HEK293T (cell line): ENCODE data around the gene RALGPS2.
"Not testable (repeated sequence)": the region's sequence is repeated elsewhere in the genome, so short reads cannot be mapped to it uniquely, and the experiment has no call there.

ENCODE experiments used
- CTCF ChIA-PET: fragments of 350-600 bp; formaldehyde crosslinking; extraction: SDS; loops from one replicate; lab custom pipeline; 2021; ENCODE audit warnings: antibody characterized with exemption, inconsistent platforms; lab: Yijun Ruan, JAX
- POLR2A ChIA-PET: fragments of 350-600 bp; formaldehyde crosslinking; extraction: SDS; loops from one replicate; lab custom pipeline; 2020; ENCODE audit warnings: antibody characterized with exemption, inconsistent platforms; lab: Yijun Ruan, JAX
- DNase-seq: peaks from one replicate; pipeline ENCODE4 v3.0.0; 2012; ENCODE audit warnings: mixed read lengths; ENCODE audit errors: extremely low spot score
- ARNT ChIP-seq: fragments of 450-650 bp; IDR thresholded peaks from 2 replicates; pipeline ENCODE4 v1.6.1; 2017; ENCODE audit warnings: mild to moderate bottlenecking
- BHLHE40 ChIP-seq: fragments of 450-650 bp; IDR thresholded peaks from 2 replicates; pipeline ENCODE4 v1.6.1; 2016; ENCODE audit warnings: mild to moderate bottlenecking, moderate library complexity, borderline replicate concordance
- CTBP1 ChIP-seq: fragments of 450-650 bp; IDR thresholded peaks from 2 replicates; pipeline ENCODE4 v1.6.1; 2016; ENCODE audit warnings: borderline replicate concordance
- ELF4 ChIP-seq: fragments of 450-650 bp; IDR thresholded peaks from 2 replicates; pipeline ENCODE4 v1.6.1; 2017; ENCODE audit warnings: antibody characterized with exemption
- FOXA1 ChIP-seq: fragments of 450-650 bp; IDR thresholded peaks from 2 replicates; pipeline ENCODE4 v1.6.1; 2016; ENCODE audit warnings: mild to moderate bottlenecking
- FOXK2 ChIP-seq: fragments of 450-650 bp; IDR thresholded peaks from 2 replicates; pipeline ENCODE4 v1.6.1; 2016; ENCODE audit warnings: mild to moderate bottlenecking
- FOXM1 ChIP-seq: fragments of 450-650 bp; IDR thresholded peaks from 2 replicates; pipeline ENCODE4 v1.6.1; 2017; ENCODE audit warnings: mild to moderate bottlenecking, borderline replicate concordance
- HDGF ChIP-seq: fragments of 450-650 bp; IDR thresholded peaks from 2 replicates; pipeline ENCODE4 v1.6.1; 2017; ENCODE audit warnings: antibody characterized with exemption, borderline replicate concordance
- L3MBTL2 ChIP-seq: fragments of 450-650 bp; conservative IDR thresholded peaks from 2 replicates; pipeline ENCODE4 v1.6.1; 2016; ENCODE audit warnings: mild to moderate bottlenecking
- LEF1 ChIP-seq: fragments of 450-650 bp; IDR thresholded peaks from 2 replicates; pipeline ENCODE4 v1.6.1; 2017; ENCODE audit warnings: mild to moderate bottlenecking, borderline replicate concordance
- NFRKB ChIP-seq: fragments of 450-650 bp; IDR thresholded peaks from 2 replicates; pipeline ENCODE4 v1.6.1; 2016; ENCODE audit warnings: mild to moderate bottlenecking, moderate library complexity
- SP1 ChIP-seq: fragments of 450-650 bp; IDR thresholded peaks from 2 replicates; pipeline ENCODE4 v1.6.1; 2017
- SUZ12 ChIP-seq: fragments of 450-650 bp; IDR thresholded peaks from 2 replicates; pipeline ENCODE4 v1.6.1; 2016; ENCODE audit warnings: mild to moderate bottlenecking
- TARDBP ChIP-seq: fragments of 450-650 bp; IDR thresholded peaks from 2 replicates; pipeline ENCODE4 v1.6.1; 2016
- ZNF384 ChIP-seq: fragments of 450-650 bp; IDR thresholded peaks from 2 replicates; pipeline ENCODE4 v1.6.1; 2016
- TF ChIP-seq, protein P1 (sequence below): fragments of 450-650 bp; IDR thresholded peaks from 2 replicates; pipeline ENCODE4 v1.6.1; 2016

RALGPS2 gene

DNA sequence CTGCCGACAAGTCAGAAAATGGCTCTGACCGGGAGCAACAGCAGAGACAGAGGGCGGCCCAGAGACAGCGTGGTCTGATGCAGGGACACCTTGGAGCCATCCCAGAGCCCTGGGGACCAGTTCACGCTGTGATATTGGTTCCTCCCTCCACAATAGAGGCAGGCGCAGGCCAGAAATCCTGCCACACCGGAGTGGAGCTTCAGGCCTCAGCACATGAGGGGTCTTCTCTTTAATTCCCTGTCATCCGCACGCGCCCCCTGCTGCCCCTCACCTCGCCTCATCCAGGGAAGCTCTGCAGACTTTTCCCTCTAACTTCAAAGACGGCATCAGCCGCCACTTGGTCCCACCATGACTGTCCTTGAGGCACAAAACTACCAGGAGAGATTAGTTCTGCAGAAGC, 221.4 kb downstream of the RALGPS2 start:
- ChIA-PET CTCF (no interaction called here), POLR2A (no interaction called here)
- TF ChIP-seq HDGF (no peak), ELF4 (no peak), SUZ12 (no peak), NFRKB (no peak), ZNF384 (no peak), L3MBTL2 (no peak), FOXM1 (no peak), FOXA1 (no peak), TARDBP (no peak), CTBP1 (no peak), FOXK2 (no peak), LEF1 (no peak), SP1 (no peak), BHLHE40 (no peak)
- TF ChIP-seq, protein P1, sequence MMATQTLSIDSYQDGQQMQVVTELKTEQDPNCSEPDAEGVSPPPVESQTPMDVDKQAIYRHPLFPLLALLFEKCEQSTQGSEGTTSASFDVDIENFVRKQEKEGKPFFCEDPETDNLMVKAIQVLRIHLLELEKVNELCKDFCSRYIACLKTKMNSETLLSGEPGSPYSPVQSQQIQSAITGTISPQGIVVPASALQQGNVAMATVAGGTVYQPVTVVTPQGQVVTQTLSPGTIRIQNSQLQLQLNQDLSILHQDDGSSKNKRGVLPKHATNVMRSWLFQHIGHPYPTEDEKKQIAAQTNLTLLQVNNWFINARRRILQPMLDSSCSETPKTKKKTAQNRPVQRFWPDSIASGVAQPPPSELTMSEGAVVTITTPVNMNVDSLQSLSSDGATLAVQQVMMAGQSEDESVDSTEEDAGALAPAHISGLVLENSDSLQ = no peak
- no peak for DNase-seq

DNA sequence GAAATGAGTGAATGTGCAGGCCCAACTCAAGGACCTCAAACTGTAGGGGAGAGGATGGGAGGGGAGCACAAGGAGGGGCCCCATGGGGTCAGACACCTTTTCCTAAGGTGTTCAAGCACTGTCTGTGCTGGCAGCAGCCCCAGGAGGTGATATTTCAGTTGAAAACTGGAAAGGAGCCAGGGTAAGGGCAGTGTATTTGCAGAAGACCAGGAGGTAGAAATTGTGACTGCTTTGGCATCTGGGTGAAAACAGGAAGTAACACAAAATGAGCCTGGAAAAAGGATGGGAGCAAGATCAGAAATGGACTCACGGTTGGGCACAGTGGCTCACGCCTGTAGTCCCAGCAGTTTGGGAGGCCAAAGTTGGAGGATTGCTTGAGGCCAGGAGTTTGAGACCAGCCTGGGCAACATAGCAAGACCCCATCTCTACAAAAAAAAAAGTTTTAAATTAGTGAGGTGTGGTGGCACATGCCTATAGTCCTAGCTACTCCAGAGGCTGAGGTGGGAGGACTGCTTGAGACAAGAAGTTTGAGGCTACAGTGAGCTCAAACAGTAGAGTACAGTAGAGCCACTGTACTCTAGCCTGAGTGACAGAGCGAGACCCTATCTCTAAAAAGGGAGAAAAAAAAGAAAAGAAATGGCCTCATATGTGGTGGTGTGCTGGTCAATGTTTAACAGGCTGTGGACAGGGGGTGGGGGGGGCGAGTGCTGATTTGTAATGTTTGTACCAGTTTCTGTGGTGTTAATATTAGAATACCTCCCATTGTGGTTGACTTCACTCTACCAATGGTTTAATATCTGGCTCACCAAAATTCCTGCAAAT, 222.0 kb downstream of the RALGPS2 start:
- DNase-seq = no peak
- ChIA-PET POLR2A (no interaction called here), CTCF (no interaction called here)
- TF ChIP-seq HDGF (no peak), FOXM1 (no peak), ELF4 (no peak), TARDBP (no peak), SUZ12 (no peak), ARNT (no peak), BHLHE40 (no peak), FOXK2 (no peak), FOXA1 (no peak), NFRKB (no peak)
- TF ChIP-seq, protein P1 = no peak

DNA sequence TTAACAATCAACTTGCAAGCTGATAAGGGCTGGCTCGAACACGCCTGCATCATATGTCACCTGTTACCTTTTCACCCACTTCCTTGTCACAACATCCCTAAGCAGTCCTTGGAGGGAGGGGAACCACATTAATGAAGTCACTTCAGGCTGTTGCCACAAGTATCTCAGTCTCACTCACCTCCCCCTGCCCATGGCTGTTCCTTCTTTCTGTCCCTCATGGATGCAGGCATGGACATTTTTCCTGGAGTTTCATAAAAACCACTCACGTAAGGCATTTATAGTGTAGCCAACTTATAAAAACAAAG, 222.6 kb downstream of the RALGPS2 start:
- POLR2A ChIA-PET = no interaction called here
- CTCF ChIA-PET = no interaction called here
- TF ChIP-seq BHLHE40 (no peak), FOXA1 (no peak), CTBP1 (no peak)
- no peak for DNase-seq

DNA sequence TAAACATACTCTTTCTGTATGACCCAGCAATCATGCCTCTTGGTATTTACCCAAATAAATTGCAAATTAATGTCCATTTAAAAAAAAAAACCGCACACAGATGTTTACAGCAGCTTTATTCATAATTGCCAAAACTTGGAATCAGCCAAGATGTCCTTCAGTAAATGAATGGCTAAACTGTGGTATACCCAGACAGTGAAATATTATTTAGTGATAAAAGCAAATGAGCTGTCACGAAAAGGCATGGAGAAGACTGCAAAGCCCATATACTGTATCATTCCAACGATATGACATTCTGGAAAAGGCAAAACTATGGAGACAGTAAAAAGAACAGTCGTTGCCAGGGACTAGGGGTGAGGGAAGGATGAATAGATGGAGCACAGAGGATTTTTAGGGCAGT, 223.6 kb downstream of the RALGPS2 start:
- no peak for DNase-seq
- CTCF ChIA-PET = no interaction called here
- POLR2A ChIA-PET = no interaction called here

DNA sequence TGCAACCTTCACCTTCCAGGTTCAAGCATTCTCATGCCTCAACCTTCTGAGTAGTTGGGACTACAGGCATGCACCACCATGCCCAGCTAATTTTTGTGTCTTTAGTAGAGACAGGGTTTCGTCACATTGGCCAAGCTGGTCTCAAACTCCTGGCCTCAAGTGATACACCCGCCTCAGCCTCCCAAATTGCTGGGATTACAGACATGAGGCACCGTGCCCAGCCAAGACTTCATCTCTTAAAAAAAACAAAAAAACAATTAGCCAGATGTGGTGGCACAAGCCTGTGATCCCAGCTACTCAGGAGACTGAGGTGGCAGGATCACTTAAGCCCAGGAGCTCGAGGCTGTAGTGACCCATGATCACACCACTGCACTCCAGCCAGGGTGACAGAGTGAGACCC, 224.8 kb downstream of the RALGPS2 start:
- DNase-seq, POLR2A ChIA-PET, CTCF ChIA-PET: not testable (repeated sequence)
- 0 out of 2 replicates have a peak, but pooled peaks have one; percentile 33 for TF ChIP-seq ZNF384

More for the DNA sequence above, 223.6 kb downstream of the RALGPS2 start:
- TF ChIP-seq, protein P1 = no peak
- TF ChIP-seq L3MBTL2 (no peak), ARNT (no peak), SUZ12 (no peak), LEF1 (no peak), TARDBP (no peak), HDGF (no peak)

DNA sequence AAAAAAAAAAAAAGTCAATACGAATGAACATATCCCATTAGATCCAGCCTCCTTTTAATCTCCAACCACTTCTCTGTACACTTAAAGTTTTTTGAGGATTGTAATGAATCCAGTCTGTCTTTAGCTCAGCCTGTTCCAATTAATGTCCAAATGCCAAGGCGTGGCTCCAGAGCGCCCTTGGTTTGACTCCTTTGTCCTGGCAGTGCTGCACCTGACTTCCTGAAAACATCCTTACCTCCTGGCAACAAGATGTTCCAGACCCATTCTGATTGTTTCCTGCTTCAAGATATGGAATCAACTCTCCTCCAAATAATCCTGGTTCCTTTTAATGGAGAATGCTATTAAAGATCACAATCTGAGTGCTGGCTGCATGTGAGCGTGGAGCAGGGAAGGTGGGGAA, 226.6 kb downstream of the RALGPS2 start:
- ChIA-PET CTCF (interaction anchor here (0.6 kb wide), 1 partner anchor 71 kb away, joined by 3 read pairs; no protein-coding TSS in a partner anchor), POLR2A (no interaction called here)
- TF ChIP-seq HDGF (no peak), L3MBTL2 (no peak), BHLHE40 (no peak), CTBP1 (no peak), FOXA1 (no peak), ZNF384 (no peak), LEF1 (no peak), FOXM1 (no peak), ARNT (no peak), FOXK2 (no peak), ELF4 (no peak), SP1 (no peak), SUZ12 (no peak), TARDBP (no peak), NFRKB (no peak)
- TF ChIP-seq, protein P1 = no peak
- no peak for DNase-seq
